WERI-Rb-1 (cell line): ENCODE results near the gene SMOC1.

Source experiments
- DNase-seq: peaks from one replicate; pipeline ENCODE4 v3.0.0-alpha.2; 2020
- H3K27ac ChIP-seq: fragments of 250-450 bp; sonication (Bioruptor Pico); 2 replicates; pipeline ENCODE4 v1.5.1; 2020; ENCODE audit warnings: mild to moderate bottlenecking, moderate library complexity
- H3K27me3 ChIP-seq: fragments of 250-450 bp; sonication (Bioruptor Pico); 2 replicates; pipeline ENCODE4 v1.5.1; 2021; ENCODE audit warnings: mild to moderate bottlenecking, low read depth, moderate library complexity; ENCODE audit not compliant: insufficient read depth, severe bottlenecking
- H3K36me3 ChIP-seq: fragments of 250-450 bp; sonication (Bioruptor Pico); 2 replicates; pipeline ENCODE4 v1.5.1; 2020; ENCODE audit warnings: mild to moderate bottlenecking, moderate library complexity
- H3K4me3 ChIP-seq: 2 replicates; pipeline ENCODE4 v1.5.1; 2011; ENCODE audit warnings: low read depth, mild to moderate bottlenecking, control low read depth, low read length
- H3K9me3 ChIP-seq: fragments of 250-450 bp; sonication (Bioruptor Pico); 2 replicates; pipeline ENCODE4 v1.5.1; 2021; ENCODE audit warnings: mild to moderate bottlenecking, moderate library complexity; ENCODE audit not compliant: severe bottlenecking
- CTCF ChIP-seq: IDR thresholded peaks from 2 replicates; pipeline ENCODE4 v1.5.1; 2011; ENCODE audit warnings: low read depth, mild to moderate bottlenecking, control low read depth, inconsistent platforms, low read length

SMOC1 gene

GRCh38 chr14:70069186-70069585 is 190.0 kb downstream of the SMOC1 start:
- no peak for DNase-seq
- Histone ChIP-seq H3K27me3 (peaks cover 12% of the 10 kb centered on the region), H3K36me3 (no peaks in the 10 kb centered on the region), H3K9me3 (no peaks in the 10 kb centered on the region), H3K4me3 (no peak overlapping the region), H3K27ac (no peak overlapping the region)
- no peak for TF ChIP-seq CTCF

GRCh38 chr14:70073924-70074566 is 194.8 kb downstream of the SMOC1 start:
- Histone ChIP-seq H3K9me3 (no peaks in the 10 kb centered on the region), H3K36me3 (no peaks in the 10 kb centered on the region), H3K4me3 (no peak overlapping the region), H3K27me3 (peaks cover 8% of the 10 kb centered on the region), H3K27ac (no peak overlapping the region)
- TF ChIP-seq CTCF = peak; percentile 96
- DNase-seq = peak; percentile 74

GRCh38 chr14:70077005-70077404 is 197.8 kb downstream of the SMOC1 start:
- DNase-seq = no peak
- no peak overlapping the region for H3K4me3 ChIP-seq
- H3K36me3 ChIP-seq = no peaks in the 10 kb centered on the region
- H3K27me3 ChIP-seq = peaks cover 12% of the 10 kb centered on the region
- H3K27ac ChIP-seq = no peak overlapping the region
- no peak for TF ChIP-seq CTCF
- no peaks in the 10 kb centered on the region for H3K9me3 ChIP-seq

- TF ChIP-seq CTCF = no peak
- DNase-seq = no peak
Measured at GRCh38 chr14:70077720-70078119, 198.5 kb downstream of the SMOC1 start.

GRCh38 chr14:70078329-70078728 is 199.1 kb downstream of the SMOC1 start:
- H3K4me3 ChIP-seq = no peak overlapping the region
- no peak overlapping the region for H3K27ac ChIP-seq
- peaks cover 17% of the 10 kb centered on the region for H3K27me3 ChIP-seq
- no peak for DNase-seq
- H3K9me3 ChIP-seq = no peaks in the 10 kb centered on the region
- H3K36me3 ChIP-seq = no peaks in the 10 kb centered on the region
- TF ChIP-seq CTCF = no peak

More at GRCh38 chr14:70077720-70078119, 198.5 kb downstream of the SMOC1 start:
- Histone ChIP-seq H3K27ac (no peak overlapping the region), H3K9me3 (no peaks in the 10 kb centered on the region), H3K27me3 (peaks cover 15% of the 10 kb centered on the region), H3K36me3 (no peaks in the 10 kb centered on the region), H3K4me3 (no peak overlapping the region)

GRCh38 chr14:70080076-70080475 is 200.9 kb downstream of the SMOC1 start:
- Histone ChIP-seq H3K27ac (no peak overlapping the region), H3K27me3 (peaks cover 22% of the 10 kb centered on the region), H3K9me3 (no peaks in the 10 kb centered on the region), H3K36me3 (no peaks in the 10 kb centered on the region), H3K4me3 (no peak overlapping the region)
- TF ChIP-seq CTCF = no peak
- DNase-seq = no peak
